Liver (tissue), 9 donors: ENCODE data around the gene THBS2. TPM values are rescaled to one million over a fixed set of nuclear protein-coding genes. Genes with fewer than 3 reads are reported as not detected.

Source experiments
- DNase-seq: peaks from one replicate; pipeline ENCODE4 v3.0.0-alpha.2; 2017; ENCODE audit warnings: low spot score
- H3K27ac ChIP-seq, 2 donors: one replicate each; pipeline ENCODE4 v1.7.0; 2013; ENCODE audit warnings: inconsistent platforms in 2 of 2, low read length in 2 of 2, control low read depth in 1 of 2, low read depth in 1 of 2, mild to moderate bottlenecking in 1 of 2
- H3K27me3 ChIP-seq, 4 donors: one replicate each; pipeline versions ENCODE4 v1.6.1 to v1.7.0; 2013; ENCODE audit warnings: low read length in 3 of 4, inconsistent platforms in 1 of 4, mild to moderate bottlenecking in 1 of 4, moderate library complexity in 1 of 4; ENCODE audit not compliant: control insufficient read depth in 4 of 4, insufficient read depth in 4 of 4
- H3K36me3 ChIP-seq, 4 donors: one replicate each; pipeline versions ENCODE4 v1.6.1 to v1.7.0; 2013; ENCODE audit warnings: low read length in 3 of 4, mild to moderate bottlenecking in 3 of 4, low read depth in 1 of 4, moderate library complexity in 1 of 4; ENCODE audit not compliant: control insufficient read depth in 4 of 4, insufficient read depth in 3 of 4
- H3K4me1 ChIP-seq, 4 donors: one replicate each; pipeline versions ENCODE4 v1.6.1 to v1.7.0; 2013; ENCODE audit warnings: low read length in 3 of 4, mild to moderate bottlenecking in 3 of 4, moderate library complexity in 1 of 4; ENCODE audit not compliant: control insufficient read depth in 4 of 4, insufficient read depth in 4 of 4
- H3K4me3 ChIP-seq, 3 donors: one replicate each; pipeline versions ENCODE4 v1.6.1 to v1.7.0; 2013; ENCODE audit warnings: low read length in 3 of 3, control low read depth in 1 of 3, low read depth in 1 of 3, mild to moderate bottlenecking in 1 of 3
- H3K9ac ChIP-seq, 2 donors: one replicate each; pipeline ENCODE4 v1.7.0; 2013; ENCODE audit warnings: low read length in 2 of 2, mild to moderate bottlenecking in 2 of 2, moderate library complexity in 2 of 2, control low read depth in 1 of 2, low read depth in 1 of 2
- H3K9me3 ChIP-seq, 4 donors: one replicate each; pipeline versions ENCODE4 v1.6.1 to v1.7.0; 2013; ENCODE audit warnings: low read length in 3 of 4; ENCODE audit not compliant: control insufficient read depth in 4 of 4
- CTCF ChIP-seq: fragments of 150-350 bp; IDR thresholded peaks from 2 replicates; pipeline ENCODE4 v1.5.1; 2017; ENCODE audit warnings: improper control_type of control experiment, low read depth, low read length; ENCODE audit not compliant: missing input control
- EGR1 ChIP-seq, 2 donors: IDR thresholded peaks; 2 replicates each; pipeline ENCODE4 v1.6.1; 2016 to 2018; ENCODE audit warnings: antibody characterized with exemption in 2 of 2, low read depth in 2 of 2
- FOXA1 ChIP-seq: IDR thresholded peaks from 2 replicates; pipeline ENCODE4 v1.6.1; 2016; ENCODE audit warnings: antibody characterized with exemption
- FOXA2 ChIP-seq: IDR thresholded peaks from 2 replicates; pipeline ENCODE4 v1.6.1; 2016; ENCODE audit warnings: antibody characterized with exemption
- GABPA ChIP-seq, 2 donors: IDR thresholded peaks in 1 of 2; conservative IDR thresholded peaks in 1 of 2; 2 replicates each; pipeline ENCODE4 v1.6.1; 2016; ENCODE audit warnings: antibody characterized with exemption in 2 of 2, mild to moderate bottlenecking in 1 of 2, moderate library complexity in 1 of 2
- HNF4A ChIP-seq, 2 donors: conservative IDR thresholded peaks; 2 replicates each; pipeline ENCODE4 v1.6.1; 2016; ENCODE audit warnings: antibody characterized with exemption in 2 of 2, mild to moderate bottlenecking in 2 of 2
- HNF4G ChIP-seq: IDR thresholded peaks from 2 replicates; pipeline ENCODE4 v1.6.1; 2016; ENCODE audit warnings: antibody characterized with exemption
- JUND ChIP-seq, 2 donors: IDR thresholded peaks; 2 replicates each; pipeline ENCODE4 v1.6.1; 2016; ENCODE audit warnings: antibody characterized with exemption in 2 of 2
- RAD21 ChIP-seq, 2 donors: IDR thresholded peaks; 2 replicates each; pipeline ENCODE4 v1.6.1; 2016; ENCODE audit warnings: antibody characterized with exemption in 2 of 2, mild to moderate bottlenecking in 2 of 2
- RXRA ChIP-seq, 2 donors: IDR thresholded peaks; 2 replicates each; pipeline ENCODE4 v1.6.1; 2017 to 2018; ENCODE audit warnings: antibody characterized with exemption in 2 of 2, mild to moderate bottlenecking in 1 of 2
- SP1 ChIP-seq: IDR thresholded peaks from 2 replicates; pipeline ENCODE4 v1.6.1; 2018; ENCODE audit warnings: antibody characterized with exemption, mild to moderate bottlenecking
- TAF1 ChIP-seq: conservative IDR thresholded peaks from 2 replicates; pipeline ENCODE4 v1.6.1; 2016; ENCODE audit warnings: antibody characterized with exemption, mild to moderate bottlenecking
- YY1 ChIP-seq: IDR thresholded peaks from 2 replicates; pipeline ENCODE4 v1.6.1; 2016; ENCODE audit warnings: antibody characterized with exemption, mild to moderate bottlenecking
- WGBS: extraction: QIAGEN DNeasy Blood & Tissue Kit; methylation state at CpG from one replicate; pipeline ENCODE4 v1.1.7; 2013; 5-methylcytosine and 5-hydroxymethylcytosine counted together
- polyA plus RNA-seq, 2 donors: library from polyadenylated mRNA; stranded (reverse) in 1 of 2; unstranded in 1 of 2; fragments of 200-250 nt in 1 of 2; fragments of >200 nt in 1 of 2; fragmentation: Nextera tagmentation in 1 of 2; extraction: Ambion mirVana in 1 of 2; gene quantifications; one replicate each; pipeline versions ENCODE4 v1.2.1 to v1.2.3, GENCODE V29; 2013 to 2015
- total RNA-seq, 2 donors: library from RNA; depleted of rRNA; stranded (reverse); fragments of >200 nt; gene quantifications; one replicate each; pipeline ENCODE4 v1.2.3, GENCODE V29; 2014
- TF ChIP-seq, protein P1 (sequence below): IDR thresholded peaks from 2 replicates; pipeline ENCODE4 v1.6.1; 2016; ENCODE audit warnings: antibody characterized with exemption
- TF ChIP-seq, protein P2 (sequence below): IDR thresholded peaks from 2 replicates; pipeline ENCODE4 v1.6.1; 2016; ENCODE audit warnings: antibody characterized with exemption
- TF ChIP-seq, protein P3 (sequence below): IDR thresholded peaks from 2 replicates; pipeline ENCODE4 v1.6.1; 2016; ENCODE audit warnings: antibody characterized with exemption
- donor health status: healthy.
- donor health status: healthy.
- donor health status: healthy.
- donor health status: healthy.
- donor health status: healthy.

THBS2 gene
- total and polyA plus RNA-seq, 4 donors, result 0.35 to 7.6 (median 6.2) TPM

- TF ChIP-seq, protein P1, sequence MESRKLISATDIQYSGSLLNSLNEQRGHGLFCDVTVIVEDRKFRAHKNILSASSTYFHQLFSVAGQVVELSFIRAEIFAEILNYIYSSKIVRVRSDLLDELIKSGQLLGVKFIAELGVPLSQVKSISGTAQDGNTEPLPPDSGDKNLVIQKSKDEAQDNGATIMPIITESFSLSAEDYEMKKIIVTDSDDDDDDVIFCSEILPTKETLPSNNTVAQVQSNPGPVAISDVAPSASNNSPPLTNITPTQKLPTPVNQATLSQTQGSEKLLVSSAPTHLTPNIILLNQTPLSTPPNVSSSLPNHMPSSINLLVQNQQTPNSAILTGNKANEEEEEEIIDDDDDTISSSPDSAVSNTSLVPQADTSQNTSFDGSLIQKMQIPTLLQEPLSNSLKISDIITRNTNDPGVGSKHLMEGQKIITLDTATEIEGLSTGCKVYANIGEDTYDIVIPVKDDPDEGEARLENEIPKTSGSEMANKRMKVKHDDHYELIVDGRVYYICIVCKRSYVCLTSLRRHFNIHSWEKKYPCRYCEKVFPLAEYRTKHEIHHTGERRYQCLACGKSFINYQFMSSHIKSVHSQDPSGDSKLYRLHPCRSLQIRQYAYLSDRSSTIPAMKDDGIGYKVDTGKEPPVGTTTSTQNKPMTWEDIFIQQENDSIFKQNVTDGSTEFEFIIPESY, result no peak
- TF ChIP-seq YY1, result no peak
- TF ChIP-seq JUND (IDR thresholded peaks at IDR 0.05), result no peak
- TF ChIP-seq EGR1 (IDR thresholded peaks at IDR 0.05; ENCODE audit: low read depth in 2 of 2), result no peak
- TF ChIP-seq, protein P2, sequence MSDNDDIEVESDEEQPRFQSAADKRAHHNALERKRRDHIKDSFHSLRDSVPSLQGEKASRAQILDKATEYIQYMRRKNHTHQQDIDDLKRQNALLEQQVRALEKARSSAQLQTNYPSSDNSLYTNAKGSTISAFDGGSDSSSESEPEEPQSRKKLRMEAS, result no peak
- no peak for TF ChIP-seq FOXA2
- TF ChIP-seq FOXA1, result no peak
These were observed 11.8 kb downstream of the THBS2 start (continued) for GRCh38 chr6:169241688-169242350.

DNA sequence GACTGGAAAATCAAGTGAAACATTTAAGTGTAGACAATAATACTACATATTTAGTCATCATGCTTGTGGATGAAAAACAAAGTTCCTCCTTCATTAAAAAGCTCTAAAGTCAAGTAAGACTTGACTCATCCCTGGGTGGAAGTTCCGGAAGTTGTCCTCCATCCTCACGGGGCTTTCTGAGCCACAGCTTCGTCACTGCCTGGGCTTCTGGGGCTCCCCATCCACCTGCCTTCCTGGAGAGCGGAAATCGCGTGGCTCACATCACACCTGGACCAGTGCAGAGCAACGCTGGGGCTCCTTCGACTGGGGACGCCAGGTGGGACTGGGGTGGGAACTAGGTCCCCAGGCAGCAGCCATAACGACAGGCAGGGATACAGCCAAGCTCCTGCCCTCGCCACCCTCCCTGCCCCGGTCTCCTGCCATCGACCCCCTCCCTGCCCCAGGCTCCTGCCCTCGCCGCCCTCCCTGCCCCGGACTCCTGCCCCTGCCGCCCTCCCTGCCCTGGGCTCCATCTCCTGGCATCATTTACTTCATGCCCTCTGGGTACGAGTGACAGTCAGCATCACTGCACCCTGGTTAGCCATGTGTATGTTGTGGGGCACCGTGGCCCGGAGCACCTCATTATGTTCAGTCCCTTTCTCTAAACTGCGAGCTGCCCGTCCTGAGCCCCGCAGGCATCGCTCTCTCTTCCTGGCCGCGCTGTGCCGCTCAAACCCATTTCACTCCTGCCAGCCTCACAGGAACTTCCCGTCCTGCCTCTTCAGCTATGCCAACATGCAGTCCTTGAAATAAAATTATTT, 12.9 kb downstream of the THBS2 start:
- no peak for DNase-seq
- Histone ChIP-seq H3K27ac (no peak overlapping the region), H3K4me1 (no peaks in the 10 kb centered on the region), H3K9ac (no peak overlapping the region), H3K36me3 (no peaks in the 10 kb centered on the region), H3K4me3 (no peak overlapping the region), H3K9me3 (no peaks in the 10 kb centered on the region), H3K27me3 (no peaks in the 10 kb centered on the region)
- 88% methylated on average over 28 of the region's 28 CpGs for WGBS
- no peak for TF ChIP-seq GABPA (IDR thresholded peaks at IDR 0.05 in 1 of 2, conservative IDR thresholded peaks at IDR 0.05 in 1 of 2)
- TF ChIP-seq RAD21 (IDR thresholded peaks at IDR 0.05), result no peak
- no peak for TF ChIP-seq YY1
- no peak for TF ChIP-seq HNF4A (conservative IDR thresholded peaks at IDR 0.05)
- TF ChIP-seq RXRA (IDR thresholded peaks at IDR 0.05), result no peak
- no peak for TF ChIP-seq JUND (IDR thresholded peaks at IDR 0.05)
- TF ChIP-seq SP1, result no peak
- TF ChIP-seq, protein P1, result no peak
- TF ChIP-seq HNF4G, result no peak
- TF ChIP-seq TAF1, result no peak
- TF ChIP-seq EGR1 (IDR thresholded peaks at IDR 0.05; ENCODE audit: low read depth in 2 of 2), result no peak
- TF ChIP-seq CTCF, result no peak
- TF ChIP-seq, protein P3, sequence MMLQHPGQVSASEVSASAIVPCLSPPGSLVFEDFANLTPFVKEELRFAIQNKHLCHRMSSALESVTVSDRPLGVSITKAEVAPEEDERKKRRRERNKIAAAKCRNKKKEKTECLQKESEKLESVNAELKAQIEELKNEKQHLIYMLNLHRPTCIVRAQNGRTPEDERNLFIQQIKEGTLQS, result no peak
- TF ChIP-seq FOXA2, result no peak
